K562 (cell line): ENCODE data around the gene CMIP. TPM values are rescaled to one million over a fixed set of nuclear protein-coding genes. Genes with fewer than 3 reads are reported as not detected.

Experiments
- ATAC-seq: fragments of 200-7000 bp; cut with Tn5 transposase; 3 replicates; pipeline ENCODE4 v1.9.1; 2020; ENCODE audit warnings: moderate library complexity
- BruUV-seq: library from RNA; stranded (reverse); fragments of 400-500 nt; replicated peaks from 2 replicates; lab custom pipeline; 2021; lab: Mats Ljungman, UMichigan
- CTCF ChIA-PET: fragments of 300-600 bp; formaldehyde crosslinking; extraction: SDS; loops from one replicate; lab custom pipeline; 2021; ENCODE audit warnings: low intra/inter-chr PET ratio; lab: Yijun Ruan, JAX
- POLR2A ChIA-PET: fragments of 300-600, 350-650 bp; sonication (Branson Sonifier 250); formaldehyde crosslinking; extraction: SDS; loops from one replicate; lab custom pipeline; 2021; ENCODE audit warnings: antibody characterized with exemption, inconsistent platforms; lab: Yijun Ruan, JAX
- DNase-seq, 4 experiments: peaks; one replicate each; pipeline versions ENCODE4 v3.0.0 to v3.0.0-alpha.2; 2011 to 2018; ENCODE audit warnings: low spot score in 3 of 4, mixed read lengths in 3 of 4; ENCODE audit errors: extremely low read depth in 1 of 4
- FAIRE-seq: peaks from 2 replicates; lab custom pipeline; 2011; peaks lifted over from hg19 to GRCh38; lab: Jason Lieb, UNC
- H2AFZ ChIP-seq: 2 replicates; pipeline ENCODE4 v1.6.0; 2011; ENCODE audit warnings: low read depth, low read length, control low read depth, inconsistent platforms
- H3K27ac ChIP-seq: fragments of 200-600 bp; 3 replicates; pipeline ENCODE4 v1.8.0; 2011; ENCODE audit warnings: low read depth, mild to moderate bottlenecking, control low read depth, inconsistent platforms, low read length, moderate library complexity, mixed read lengths; ENCODE audit errors: extremely low read depth
- H3K27me3 ChIP-seq, 2 experiments: fragments of 300-600 bp in 1 of 2; 2 replicates in 1 of 2; 3 replicates in 1 of 2; pipeline versions ENCODE4 v1.6.0 to v1.8.0; 2011; ENCODE audit warnings: inconsistent platforms in 2 of 2, low read length in 2 of 2, mild to moderate bottlenecking in 1 of 2, mixed read lengths in 1 of 2, moderate library complexity in 1 of 2; ENCODE audit not compliant: control insufficient read depth in 2 of 2, insufficient read depth in 2 of 2
- H3K36me3 ChIP-seq: fragments of 300-600 bp; 3 replicates; pipeline ENCODE4 v1.8.0; 2011; ENCODE audit warnings: mild to moderate bottlenecking, low read length, inconsistent platforms; ENCODE audit not compliant: control insufficient read depth, insufficient read depth
- H3K4me1 ChIP-seq, 2 experiments: fragments of 200-600 bp in 1 of 2; replicated peaks in 1 of 2; 2 replicates in 1 of 2; 3 replicates in 1 of 2; pipeline versions ENCODE4 v1.5.1 to v1.8.0; 2011; ENCODE audit warnings: inconsistent platforms in 2 of 2, low read length in 2 of 2, mild to moderate bottlenecking in 1 of 2, mixed read lengths in 1 of 2, moderate library complexity in 1 of 2; ENCODE audit not compliant: control insufficient read depth in 2 of 2, insufficient read depth in 2 of 2
- H3K4me2 ChIP-seq: 2 replicates; pipeline ENCODE4 v1.6.1; 2011; ENCODE audit warnings: low read length, control low read depth, inconsistent platforms, mixed read lengths; ENCODE audit not compliant: insufficient read depth
- H3K4me3 ChIP-seq: fragments of 200-600 bp; sonication (generic), shearing (Covaris generic); 2 replicates; pipeline ENCODE4 v1.5.1; 2016; ENCODE audit warnings: control low read depth, inconsistent platforms
- H3K79me2 ChIP-seq: fragments of 200-600 bp; 3 replicates; pipeline ENCODE4 v1.8.0; 2011; ENCODE audit warnings: low read length, inconsistent platforms; ENCODE audit not compliant: control insufficient read depth, insufficient read depth
- H3K9ac ChIP-seq, 2 experiments: 2 replicates each; pipeline versions ENCODE4 v1.6.0 to v1.6.1; 2011; ENCODE audit warnings: low read depth in 2 of 2, low read length in 2 of 2, control low read depth in 1 of 2, inconsistent platforms in 1 of 2, mild to moderate bottlenecking in 1 of 2, mixed read lengths in 1 of 2; ENCODE audit not compliant: insufficient read depth in 1 of 2
- H3K9me1 ChIP-seq: one replicate; pipeline ENCODE4 v1.6.0; 2011; ENCODE audit warnings: inconsistent platforms, mild to moderate bottlenecking, low read length, moderate library complexity; ENCODE audit not compliant: control insufficient read depth, insufficient read depth
- H3K9me3 ChIP-seq: replicated peaks from 2 replicates; pipeline ENCODE4 v1.5.1; 2011; ENCODE audit warnings: low read depth, low read length, inconsistent platforms; ENCODE audit not compliant: control insufficient read depth, insufficient read depth
- H4K20me1 ChIP-seq: replicated peaks from 2 replicates; pipeline ENCODE4 v1.6.1; 2011; ENCODE audit warnings: low read length, inconsistent platforms, mixed read lengths; ENCODE audit not compliant: control insufficient read depth, insufficient read depth
- ARHGAP35 ChIP-seq: fragments of 450-650 bp; IDR thresholded peaks from 2 replicates; pipeline ENCODE4 v1.6.1; 2018; ENCODE audit not compliant: partially characterized antibody
- BRF1 ChIP-seq: IDR thresholded peaks from 3 replicates; pipeline ENCODE4 v1.6.1; 2011; ENCODE audit warnings: borderline replicate concordance, mild to moderate bottlenecking; ENCODE audit not compliant: insufficient read length; ENCODE audit errors: extremely low read depth
- CBFA2T3 ChIP-seq: fragments of 450-650 bp; IDR thresholded peaks from 2 replicates; pipeline ENCODE4 v1.6.1; 2017
- CTCFL ChIP-seq: IDR thresholded peaks from 2 replicates; pipeline ENCODE4 v1.6.1; 2011; ENCODE audit warnings: borderline replicate concordance, low read depth, mild to moderate bottlenecking, moderate library complexity, low read length; ENCODE audit not compliant: insufficient read depth, poor library complexity, severe bottlenecking
- EHMT2 ChIP-seq: fragments of 450-650 bp; IDR thresholded peaks from 2 replicates; pipeline ENCODE4 v1.6.1; 2018; ENCODE audit warnings: antibody characterized with exemption
- ETS2 ChIP-seq: IDR thresholded peaks from 2 replicates; pipeline ENCODE4 v1.6.1; 2016; ENCODE audit warnings: borderline replicate concordance, missing genetic modification characterization, mild to moderate bottlenecking, moderate library complexity, missing compliant biosample characterization; ENCODE audit not compliant: poor library complexity, severe bottlenecking
- GABPB2 ChIP-seq: fragments of 250-450 bp; sonication (Bioruptor Pico); conservative IDR thresholded peaks from 2 replicates; pipeline ENCODE4 v1.5.1; 2021; ENCODE audit warnings: mild to moderate bottlenecking
- HNRNPLL ChIP-seq: fragments of 200-400 bp; formaldehyde crosslinking; IDR thresholded peaks from 2 replicates; pipeline ENCODE4 v1.6.1; 2017; ENCODE audit warnings: low read length, low read depth, mild to moderate bottlenecking; ENCODE audit not compliant: poor library complexity, severe bottlenecking
- NRF1 ChIP-seq, 2 experiments: fragments of 450-650 bp; IDR thresholded peaks in 1 of 2; conservative IDR thresholded peaks in 1 of 2; 2 replicates each; pipeline ENCODE4 v1.6.1; 2014; ENCODE audit warnings: mild to moderate bottlenecking in 2 of 2
- PHTF2 ChIP-seq: fragments of 250-450 bp; sonication (Bioruptor Pico); IDR thresholded peaks from 2 replicates; pipeline ENCODE4 v1.5.0; 2021; ENCODE audit warnings: mild to moderate bottlenecking
- TAF9B ChIP-seq: fragments of 450-650 bp; IDR thresholded peaks from 2 replicates; pipeline ENCODE4 v1.6.1; 2018; ENCODE audit warnings: mild to moderate bottlenecking; ENCODE audit not compliant: partially characterized antibody
- TEAD4 ChIP-seq, 2 experiments: sonication (generic) in 1 of 2; formaldehyde crosslinking in 1 of 2; IDR thresholded peaks; 2 replicates each; pipeline versions ENCODE4 v1.6.1 to v1.8.0; 2012 to 2022; ENCODE audit warnings: borderline replicate concordance in 1 of 2, inconsistent platforms in 1 of 2, low read length in 1 of 2, mild to moderate bottlenecking in 1 of 2, missing genetic modification reagents in 1 of 2
- TSC22D4 ChIP-seq: fragments of 450-650 bp; IDR thresholded peaks from 2 replicates; pipeline ENCODE4 v1.6.1; 2016; ENCODE audit warnings: missing genetic modification characterization, missing biosample characterization, control low read depth
- ZBTB8A ChIP-seq: fragments of 450-650 bp; IDR thresholded peaks from 2 replicates; pipeline ENCODE4 v1.6.1; 2018; ENCODE audit warnings: mild to moderate bottlenecking, moderate library complexity; ENCODE audit not compliant: partially characterized antibody
- ZNF717 ChIP-seq: fragments of 250-450 bp; sonication (Bioruptor Pico); IDR thresholded peaks from 2 replicates; pipeline ENCODE4 v1.5.0; 2021
- ZNF75A ChIP-seq: fragments of 450-650 bp; formaldehyde crosslinking; IDR thresholded peaks from 2 replicates; pipeline ENCODE4 v1.4.0; 2020; ENCODE audit warnings: mild to moderate bottlenecking
- WGBS: fragments of 100-300 bp; shearing (Covaris generic); methylation state at CpG from one replicate; pipeline ENCODE4 v1.1.6; 2016; ENCODE audit warnings: low coverage, mixed read lengths; ENCODE audit not compliant: insufficient coverage; ENCODE audit errors: missing lambda C conversion rate; 5-methylcytosine and 5-hydroxymethylcytosine counted together
- in situ Hi-C: fragments of 300-500 bp; cut with MboI; formaldehyde crosslinking; loops from 4 replicates; pipeline ENCODE4 v1.15.0; 2018; ENCODE audit warnings: inconsistent platforms, mixed read lengths
- intact Hi-C: fragments of 100-400 bp; cut with micrococcal nuclease; formaldehyde crosslinking; loops from 2 replicates; pipeline ENCODE4 v1.14.2; 2022
- polyA plus RNA-seq, 8 experiments: library from polyadenylated mRNA; depleted of rRNA in 4 of 8; stranded (reverse) in 5 of 8; unstranded in 3 of 8; fragments of >200 nt; fragmentation: Nextera tagmentation in 2 of 8; fragmentation: Illumina TruSeq in 1 of 8; extraction: Ambion mirVana in 2 of 8; extraction: Trizol in 1 of 8; gene quantifications; 2 replicates each; pipeline versions ENCODE4 v1.2.1 to v1.2.3, GENCODE V29; 2011 to 2014; ENCODE audit warnings: inconsistent platforms in 1 of 8, missing spikeins in 1 of 8
- total RNA-seq, 7 experiments: library from RNA; depleted of rRNA in 6 of 7; stranded (reverse); fragments of >200 nt in 6 of 7; fragmentation: Illumina TruSeq in 2 of 7; extraction: Trizol in 2 of 7; gene quantifications; 2 replicates each; pipeline versions ENCODE4 v1.2.1 to v1.2.3, GENCODE V29; 2011 to 2021; ENCODE audit warnings: low replicate concordance in 1 of 7
- TF ChIP-seq, protein P1 (sequence below): fragments of 450-650 bp; IDR thresholded peaks from 2 replicates; pipeline ENCODE4 v1.6.1; 2016; ENCODE audit warnings: antibody characterized with exemption

Gene CMIP
- total and polyA plus RNA-seq, 9 of the 15 experiments (the other 6 are each of a cell fraction or from before 2014, with no cell fraction given) = 0.94 to 82.5 (median 10.3) TPM

- ATAC-seq = no peak
- CTCF ChIA-PET = interaction anchor here (0.5 kb wide), 1 partner anchor 412 kb away, joined by 4 read pairs; no protein-coding TSS in a partner anchor
- H4K20me1 ChIP-seq = peaks cover 24% of the 10 kb centered on the region; the same call in 1 of the 2 replicates
- H3K36me3 ChIP-seq = peaks cover 53% of the 10 kb centered on the region; the same call in 2 of the 3 replicates
- WGBS = 87% methylated on average over 6 of the region's 6 CpGs
- peaks cover 11% of the 10 kb centered on the region for H3K9me1 ChIP-seq
- intact Hi-C loops (no loop called here), in situ Hi-C loops (no loop called here)
- H3K27ac ChIP-seq = no peak overlapping the region; the same call in 2 of the 3 replicates
- no peak overlapping the region for H3K4me2 ChIP-seq
- H3K79me2 ChIP-seq = peaks cover 17% of the 10 kb centered on the region; the same call in 2 of the 3 replicates
- no peaks in the 10 kb centered on the region; the same call in 1 of the 2 replicates for H3K9me3 ChIP-seq
- H3K27me3 ChIP-seq = no peaks in the 10 kb centered on the region; a peak in 1 of 5 replicates
- DNase-seq = no peak
- POLR2A ChIA-PET = no interaction called here
- H3K9ac ChIP-seq = no peak overlapping the region
- FAIRE-seq = no peak
- no peak overlapping the region for H2AFZ ChIP-seq
- no TSS peak for BruUV-seq
- no peak overlapping the region for H3K4me3 ChIP-seq
- peaks cover 0 to 21% of the 10 kb centered on the region in 2 experiments; a peak in 2 of 5 replicates for H3K4me1 ChIP-seq
- TF ChIP-seq ARHGAP35 = peak; percentile 11
- TF ChIP-seq BRF1 = no peak
- no peak for TF ChIP-seq ZBTB8A
- TF ChIP-seq TSC22D4 (tag) = peak; percentile 78; the same call in 1 of the 2 replicates
- no peak for TF ChIP-seq ZNF717 (CRISPR knock-in tag)
- no peak for TF ChIP-seq ZNF75A (CRISPR knock-in tag)
- no peak for TF ChIP-seq PHTF2
- no peak for TF ChIP-seq GABPB2 (CRISPR knock-in tag)
- TF ChIP-seq HNRNPLL = no peak
- no peak for TF ChIP-seq NRF1 (conservative IDR thresholded peaks at IDR 0.05 in 1 of 2, IDR thresholded peaks at IDR 0.05 in 1 of 2)
- 0 out of 2 replicates have a peak, but pooled peaks have one; percentile 8 for TF ChIP-seq CBFA2T3
- TF ChIP-seq, protein P1, sequence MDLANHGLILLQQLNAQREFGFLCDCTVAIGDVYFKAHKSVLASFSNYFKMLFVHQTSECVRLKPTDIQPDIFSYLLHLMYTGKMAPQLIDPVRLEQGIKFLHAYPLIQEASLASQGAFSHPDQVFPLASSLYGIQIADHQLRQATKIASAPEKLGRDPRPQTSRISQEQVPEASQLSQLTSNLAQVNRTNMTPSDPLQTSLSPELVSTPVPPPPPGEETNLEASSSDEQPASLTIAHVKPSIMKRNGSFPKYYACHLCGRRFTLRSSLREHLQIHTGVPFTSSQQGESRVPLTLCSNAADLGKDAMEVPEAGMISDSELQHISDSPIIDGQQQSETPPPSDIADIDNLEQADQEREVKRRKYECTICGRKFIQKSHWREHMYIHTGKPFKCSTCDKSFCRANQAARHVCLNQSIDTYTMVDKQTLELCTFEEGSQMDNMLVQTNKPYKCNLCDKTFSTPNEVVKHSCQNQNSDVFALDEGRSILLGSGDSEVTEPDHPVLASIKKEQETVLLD = 0 out of 2 replicates have a peak, but pooled peaks have one; percentile 8
- no peak for TF ChIP-seq TAF9B
- no peak for TF ChIP-seq ETS2 (tag)
- no peak for TF ChIP-seq TEAD4 (IDR thresholded peaks at IDR 0.05; ENCODE audit: low read length)
- no peak for TF ChIP-seq TEAD4 (CRISPR knock-in tag; IDR thresholded peaks at IDR 0.05; ENCODE audit: borderline replicate concordance)
- TF ChIP-seq CTCFL = no peak
- peak; percentile 43 for TF ChIP-seq EHMT2
Observed at GRCh38 chr16:81614654-81615359, 170.2 kb downstream of the CMIP start.
